Upper lobe of left lung (tissue), 6 donors: Measurements from ENCODE around the gene TUBB4B. TPM values are rescaled to one million over a fixed set of nuclear protein-coding genes. Genes with fewer than 3 reads are reported as not detected.

Experiments
- ATAC-seq, 2 donors: fragments of 200-7000 bp; cut with Tn5 transposase; one replicate each; pipeline ENCODE4 v1.9.1; 2022; ENCODE audit warnings: mild to moderate bottlenecking in 2 of 2, moderate library complexity in 2 of 2; ENCODE audit not compliant: low FRiP score in 2 of 2
- DNase-seq, 2 donors: peaks; one replicate each; pipeline ENCODE4 v3.0.0-alpha.2; 2019 to 2020
- H3K27ac ChIP-seq, 4 donors: fragments of 200-600 bp; sonication (generic); one replicate each; pipeline ENCODE4 v1.5.1; 2016 to 2019
- H3K27me3 ChIP-seq, 4 donors: fragments of 200-600 bp; sonication (generic); one replicate each; pipeline ENCODE4 v1.5.1; 2017 to 2019
- H3K36me3 ChIP-seq, 4 donors: fragments of 200-600 bp; sonication (generic); one replicate each; pipeline ENCODE4 v1.5.1; 2016 to 2019
- H3K4me1 ChIP-seq, 4 donors: fragments of 200-600 bp; sonication (generic); one replicate each; pipeline ENCODE4 v1.5.1; 2018 to 2019
- H3K4me3 ChIP-seq, 4 donors: fragments of 200-600 bp; sonication (generic); one replicate each; pipeline ENCODE4 v1.5.1; 2017 to 2019; ENCODE audit warnings: mild to moderate bottlenecking in 2 of 4, moderate library complexity in 1 of 4
- H3K9me3 ChIP-seq, 4 donors: fragments of 200-600 bp; sonication (generic); one replicate each; pipeline ENCODE4 v1.5.1; 2018 to 2019
- EP300 ChIP-seq, 4 donors: sonication (generic); formaldehyde crosslinking; IDR thresholded peaks; one replicate each; pipeline ENCODE4 v1.5.1; 2017; ENCODE audit warnings: antibody characterized with exemption in 4 of 4, control low read depth in 2 of 4
- POLR2A ChIP-seq, 4 donors: fragments of 450-650 bp; IDR thresholded peaks; one replicate each; pipeline ENCODE4 v1.5.1; 2016 to 2017; ENCODE audit warnings: antibody characterized with exemption in 4 of 4, mild to moderate bottlenecking in 2 of 4
- POLR2AphosphoS5 ChIP-seq, 2 donors: sonication (generic); formaldehyde crosslinking; IDR thresholded peaks; one replicate each; pipeline ENCODE4 v1.5.1; 2017; ENCODE audit warnings: antibody characterized with exemption in 2 of 2
- WGBS, 2 donors: methylation state at CpG; one replicate each; pipeline ENCODE4 v1.1.5; 2017 to 2018; 5-methylcytosine and 5-hydroxymethylcytosine counted together
- total RNA-seq, 6 donors: library from RNA; depleted of rRNA in 4 of 6; stranded (reverse); fragments of >200 nt in 4 of 6; gene quantifications; one replicate each; pipeline versions ENCODE4 v1.1.0 to v1.2.1, GENCODE V29; 2016 to 2021
- TF ChIP-seq, protein P1 (sequence below), 6 experiments: fragments of 450-650 bp in 4 of 6; fragments of 200-600 bp in 2 of 6; sonication (generic) in 2 of 6; IDR thresholded peaks; one replicate each; pipeline ENCODE4 v1.5.1; 2016 to 2019; ENCODE audit warnings: antibody characterized with exemption in 6 of 6
- donor health status: DM: no; HTN: no; CAD: no; lungs with moderate emphysema.
- donor health status: DM: no; HTN: yes; CAD: no; lungs with severe emphysema.

The TUBB4B gene
- total RNA-seq, 6 donors from 2014 or later, result 120 to 539 (median 227) TPM

DNA sequence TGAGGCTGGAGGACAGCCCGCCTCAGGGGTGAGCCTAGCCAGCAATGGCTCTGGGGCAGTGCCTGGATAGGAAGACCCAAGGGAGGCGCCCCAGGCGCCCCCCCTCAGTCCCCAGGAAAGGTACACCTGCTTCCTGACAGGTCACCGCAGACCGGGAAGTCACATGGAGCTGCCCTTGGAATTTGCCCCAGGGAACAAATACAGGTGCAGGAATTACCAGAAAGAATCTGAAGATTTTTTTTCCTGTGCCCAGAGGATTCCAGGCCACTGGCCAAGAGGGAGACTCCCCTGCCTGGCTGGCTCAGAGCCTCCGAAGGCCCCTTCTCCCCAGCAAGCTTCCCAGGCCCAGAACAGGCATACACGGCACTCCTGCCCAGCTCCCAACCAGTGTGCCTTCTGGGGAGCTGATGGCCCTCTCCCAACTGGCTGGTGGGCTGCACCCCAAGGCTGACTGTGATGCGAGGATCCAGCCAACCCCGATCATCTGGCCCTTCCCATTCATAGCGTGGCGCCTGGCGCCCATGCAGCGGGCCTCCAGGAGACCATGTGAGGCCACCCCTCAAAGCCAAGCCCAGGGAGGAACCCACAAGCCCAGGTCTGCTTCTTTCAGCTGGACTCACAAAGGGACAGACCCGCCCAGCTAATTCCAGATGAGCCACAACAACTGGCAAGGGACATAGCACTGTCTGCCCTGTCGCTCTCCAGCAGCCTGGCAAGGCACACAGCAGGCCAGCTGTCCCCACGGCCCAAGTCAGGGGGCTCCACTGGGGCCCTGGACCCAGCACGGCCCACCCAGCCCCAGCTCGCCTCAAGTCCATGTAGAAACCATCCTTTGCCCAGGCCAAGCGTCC is 42.8 kb upstream of the TUBB4B start:
- DNase-seq (peak; percentile 79 to 83), ATAC-seq (peak in 1 of 2 donors; percentile 54)
- TF ChIP-seq POLR2A (IDR thresholded peaks at IDR 0.05), result peak in 1 of 4 donors; percentile 15
- TF ChIP-seq POLR2AphosphoS5 (IDR thresholded peaks at IDR 0.05), result peak; percentile 25 to 39
- TF ChIP-seq, protein P1, sequence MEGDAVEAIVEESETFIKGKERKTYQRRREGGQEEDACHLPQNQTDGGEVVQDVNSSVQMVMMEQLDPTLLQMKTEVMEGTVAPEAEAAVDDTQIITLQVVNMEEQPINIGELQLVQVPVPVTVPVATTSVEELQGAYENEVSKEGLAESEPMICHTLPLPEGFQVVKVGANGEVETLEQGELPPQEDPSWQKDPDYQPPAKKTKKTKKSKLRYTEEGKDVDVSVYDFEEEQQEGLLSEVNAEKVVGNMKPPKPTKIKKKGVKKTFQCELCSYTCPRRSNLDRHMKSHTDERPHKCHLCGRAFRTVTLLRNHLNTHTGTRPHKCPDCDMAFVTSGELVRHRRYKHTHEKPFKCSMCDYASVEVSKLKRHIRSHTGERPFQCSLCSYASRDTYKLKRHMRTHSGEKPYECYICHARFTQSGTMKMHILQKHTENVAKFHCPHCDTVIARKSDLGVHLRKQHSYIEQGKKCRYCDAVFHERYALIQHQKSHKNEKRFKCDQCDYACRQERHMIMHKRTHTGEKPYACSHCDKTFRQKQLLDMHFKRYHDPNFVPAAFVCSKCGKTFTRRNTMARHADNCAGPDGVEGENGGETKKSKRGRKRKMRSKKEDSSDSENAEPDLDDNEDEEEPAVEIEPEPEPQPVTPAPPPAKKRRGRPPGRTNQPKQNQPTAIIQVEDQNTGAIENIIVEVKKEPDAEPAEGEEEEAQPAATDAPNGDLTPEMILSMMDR (IDR thresholded peaks at IDR 0.05), result no peak
- TF ChIP-seq EP300 (IDR thresholded peaks at IDR 0.05), result peak in 1 of 4 donors; percentile 60
- peak overlapping the region in 3 of 4 donors; percentile 75 to 94 (median 76) for H3K4me3 ChIP-seq
- H3K36me3 ChIP-seq, result no peaks in the 10 kb centered on the region
- WGBS, 2 donors, result 73 to 74% methylated on average over 3 to 18 of the region's 19 CpGs
- H3K4me1 ChIP-seq, result peaks cover 21 to 82% (median 60%) of the 10 kb centered on the region in 4 donors
- peak overlapping the region; percentile 74 to 86 (median 80) for H3K27ac ChIP-seq
- no peaks in the 10 kb centered on the region for H3K27me3 ChIP-seq
- H3K9me3 ChIP-seq, result no peaks in the 10 kb centered on the region

- H3K4me3 ChIP-seq, result peak overlapping the region in 3 of 4 donors; percentile 75 to 94 (median 76)
- H3K9me3 ChIP-seq, result no peaks in the 10 kb centered on the region
- ATAC-seq (no peak), DNase-seq (peak in 1 of 2 donors; percentile 61)
- peak overlapping the region; percentile 58 to 86 (median 79) for H3K27ac ChIP-seq
- no peaks in the 10 kb centered on the region for H3K27me3 ChIP-seq
- H3K36me3 ChIP-seq, result peaks cover 0 to 1% (median 0%) of the 10 kb centered on the region in 4 donors
- WGBS, 2 donors, result 80 to 82% methylated on average over 8 to 11 of the region's 11 CpGs
- TF ChIP-seq POLR2AphosphoS5 (IDR thresholded peaks at IDR 0.05) (no peak), EP300 (IDR thresholded peaks at IDR 0.05) (no peak), POLR2A (IDR thresholded peaks at IDR 0.05) (no peak)
- TF ChIP-seq, protein P1 (IDR thresholded peaks at IDR 0.05), result no peak
- H3K4me1 ChIP-seq, result peaks cover 24 to 88% (median 66%) of the 10 kb centered on the region in 4 donors
These were observed 42.2 kb upstream of the TUBB4B start for GRCh38 chr9:137198902-137199283.

GRCh38 chr9:137199411-137200121 is 41.5 kb upstream of the TUBB4B start:
- peak in 1 of 2 donors; percentile 90 for DNase-seq
- H3K4me3 ChIP-seq, result peak overlapping the region; percentile 25 to 94 (median 76)
- WGBS, 2 donors, result 18% methylated on average over 10 to 31 of the region's 51 CpGs
- no peaks in the 10 kb centered on the region for H3K9me3 ChIP-seq
- ATAC-seq, result no peak
- H3K27ac ChIP-seq, result peak overlapping the region in 3 of 4 donors; percentile 74 to 86 (median 84)
- TF ChIP-seq POLR2AphosphoS5 (IDR thresholded peaks at IDR 0.05) (no peak), POLR2A (IDR thresholded peaks at IDR 0.05) (no peak), EP300 (IDR thresholded peaks at IDR 0.05) (no peak)
- TF ChIP-seq, protein P1 (IDR thresholded peaks at IDR 0.05), result no peak
- H3K36me3 ChIP-seq, result peaks cover 0 to 4% (median 0%) of the 10 kb centered on the region in 4 donors
- H3K4me1 ChIP-seq, result peaks cover 31 to 90% (median 67%) of the 10 kb centered on the region in 4 donors
- no peaks in the 10 kb centered on the region for H3K27me3 ChIP-seq

DNA sequence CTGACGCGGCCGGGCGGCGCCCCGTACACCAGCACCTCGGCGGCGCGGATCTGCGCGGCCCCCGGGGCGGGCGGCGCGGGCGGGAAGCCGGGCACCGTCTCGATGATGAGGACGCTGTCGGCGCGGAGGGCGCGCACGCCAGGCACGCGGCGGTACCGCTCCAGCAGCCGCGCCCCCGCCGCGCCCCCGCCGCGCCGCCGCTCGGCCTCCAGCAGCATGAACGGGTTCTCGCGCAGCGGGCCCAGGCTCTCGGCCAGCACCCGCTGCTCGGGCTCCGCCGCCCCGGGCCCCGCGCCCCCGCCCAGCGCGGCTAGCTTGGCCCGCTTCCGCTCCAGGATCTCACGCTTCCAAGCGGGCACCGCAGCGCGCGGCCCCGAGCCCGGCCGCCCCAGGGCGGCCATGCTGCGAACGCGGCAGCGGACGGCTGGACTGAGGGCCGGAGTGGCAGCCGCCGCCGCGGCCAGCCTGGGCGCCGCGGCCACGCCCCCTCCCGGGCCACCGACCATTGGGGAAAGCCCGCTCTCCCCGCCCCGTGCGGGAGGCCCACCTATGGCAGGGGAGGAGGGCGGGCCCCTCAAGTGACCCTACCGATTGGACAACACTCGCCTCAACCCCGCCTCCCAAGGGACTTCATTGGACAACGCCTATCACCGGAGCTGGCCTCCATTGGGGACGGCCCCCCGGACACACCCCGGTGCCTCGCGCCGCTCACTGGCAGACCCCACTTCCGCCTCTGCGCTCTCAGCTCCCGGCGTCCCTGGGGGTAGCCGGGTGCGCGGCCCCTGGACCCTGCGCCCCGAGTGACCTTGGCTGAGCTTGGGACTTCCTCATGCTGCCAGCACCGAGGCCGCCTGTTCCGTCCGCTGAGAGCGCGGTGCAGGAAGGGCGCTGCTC is 40.5 kb upstream of the TUBB4B start, which contains the start of gene TPRN:
TSS of gene TPRN (minus strand) at position 431 of the 894 bp plus-strand sequence. CDS start at position 401, 30 bp downstream.
- WGBS, 2 donors, result 1% methylated on average over 33 of the region's 118 CpGs; no CpG with 5 or more reads in 1 of the 2 donors
- H3K27me3 ChIP-seq, result no peaks in the 10 kb centered on the region
- H3K4me3 ChIP-seq, result peak within 1 kb of the TSS; percentile 52 to 94 (median 76)
- peaks cover 35 to 87% (median 63%) of the 10 kb centered on the region in 4 donors for H3K4me1 ChIP-seq
- peaks cover 0 to 4% (median 0%) of the 10 kb centered on the region in 4 donors for H3K36me3 ChIP-seq
- TF ChIP-seq POLR2AphosphoS5 (IDR thresholded peaks at IDR 0.05) (peak; percentile 84 to 87), POLR2A (IDR thresholded peaks at IDR 0.05) (peak in 3 of 4 donors; percentile 74 to 89 (median 83)), EP300 (IDR thresholded peaks at IDR 0.05) (peak in 1 of 4 donors; percentile 1)
- TF ChIP-seq, protein P1 (IDR thresholded peaks at IDR 0.05), result peak in 4 of 6 experiments; percentile 4 to 21 (median 15)
- peak; percentile 98 for ATAC-seq
- peak within 1 kb of the TSS; percentile 83 to 92 (median 86) for H3K27ac ChIP-seq
- DNase-seq, result peak; percentile 99 to 100
- no peaks in the 10 kb centered on the region for H3K9me3 ChIP-seq
